HepG2 (cell line): ENCODE data around the gene NCBP3. TPM values are rescaled to one million over a fixed set of nuclear protein-coding genes. Genes with fewer than 3 reads are reported as not detected.

Experiments
- ARID2 ChIP-seq: sonication (generic); formaldehyde crosslinking; IDR thresholded peaks from 2 replicates; pipeline ENCODE4 v1.8.1; 2022; ENCODE audit warnings: mild to moderate bottlenecking, missing genetic modification reagents, borderline replicate concordance
- BCL6 ChIP-seq: IDR thresholded peaks from 2 replicates; pipeline ENCODE4 v1.6.1; 2016; ENCODE audit warnings: missing genetic modification reagents, missing compliant biosample characterization
- CREM ChIP-seq, 2 experiments: sonication (generic) in 1 of 2; formaldehyde crosslinking in 1 of 2; IDR thresholded peaks; 2 replicates each; pipeline versions ENCODE4 v1.4.0 to v1.6.1; 2016 to 2020; ENCODE audit warnings: antibody characterized with exemption in 1 of 2, mild to moderate bottlenecking in 1 of 2, missing genetic modification reagents in 1 of 2
- ETV5 ChIP-seq: IDR thresholded peaks from 2 replicates; pipeline ENCODE4 v1.6.1; 2018; ENCODE audit warnings: missing biosample characterization, missing genetic modification reagents, inconsistent platforms, borderline replicate concordance
- IRF2 ChIP-seq: IDR thresholded peaks from 2 replicates; pipeline ENCODE4 v1.6.1; 2018; ENCODE audit warnings: missing genetic modification reagents, missing compliant biosample characterization
- MTF2 ChIP-seq: sonication (generic); formaldehyde crosslinking; IDR thresholded peaks from 2 replicates; pipeline ENCODE4 v1.5.0; 2020; ENCODE audit warnings: missing genetic modification reagents, borderline replicate concordance
- RORA ChIP-seq: sonication (generic); formaldehyde crosslinking; IDR thresholded peaks from 2 replicates; pipeline ENCODE4 v1.5.0; 2020; ENCODE audit warnings: mild to moderate bottlenecking, missing genetic modification reagents, moderate library complexity
- SNAPC5 ChIP-seq: sonication (generic); formaldehyde crosslinking; IDR thresholded peaks from 2 replicates; pipeline ENCODE4 v1.8.1; 2023; ENCODE audit warnings: mild to moderate bottlenecking, missing genetic modification reagents, borderline replicate concordance
- TAF1 ChIP-seq: sonication (generic); formaldehyde crosslinking; IDR thresholded peaks from 2 replicates; pipeline ENCODE4 v1.4.0; 2020; ENCODE audit warnings: missing genetic modification reagents
- XRCC5 ChIP-seq: fragments of 200-400 bp; formaldehyde crosslinking; optimal IDR thresholded peaks from 2 replicates; pipeline ENCODE3; 2017; ENCODE audit warnings: mild to moderate bottlenecking, low read length
- ZNF143 ChIP-seq: sonication (generic); formaldehyde crosslinking; IDR thresholded peaks from 2 replicates; pipeline ENCODE4 v1.4.0; 2020; ENCODE audit warnings: missing genetic modification reagents
- ZNF224 ChIP-seq: sonication (generic); formaldehyde crosslinking; IDR thresholded peaks from 2 replicates; pipeline ENCODE4 v1.5.0; 2020; ENCODE audit warnings: mild to moderate bottlenecking, missing genetic modification reagents
- ZNF350 ChIP-seq: sonication (generic); formaldehyde crosslinking; IDR thresholded peaks from 2 replicates; pipeline ENCODE4 v1.4.0; 2020; ENCODE audit warnings: mild to moderate bottlenecking, low read depth, missing genetic modification reagents, borderline replicate concordance
- ZNF687 ChIP-seq: sonication (generic); formaldehyde crosslinking; IDR thresholded peaks from 2 replicates; pipeline ENCODE4 v1.5.1; 2020; ENCODE audit warnings: mild to moderate bottlenecking, missing genetic modification reagents, moderate library complexity
- ZNF841 ChIP-seq: sonication (generic); formaldehyde crosslinking; IDR thresholded peaks from 2 replicates; pipeline ENCODE4 v1.8.1; 2023; ENCODE audit warnings: missing genetic modification reagents, borderline replicate concordance
- ZSCAN31 ChIP-seq: sonication (generic); formaldehyde crosslinking; IDR thresholded peaks from 2 replicates; pipeline ENCODE4 v1.5.0; 2020; ENCODE audit warnings: low read depth, mild to moderate bottlenecking, missing genetic modification reagents
- polyA plus RNA-seq, 8 experiments: library from polyadenylated mRNA; depleted of rRNA in 3 of 8; stranded (reverse) in 7 of 8; unstranded in 1 of 8; fragments of >200 nt; fragmentation: Illumina TruSeq in 4 of 8; extraction: Trizol in 4 of 8; gene quantifications; 2 replicates each; pipeline versions ENCODE4 v1.2.1 to v1.2.3, GENCODE V29; 2011 to 2016; ENCODE audit warnings: low read depth in 4 of 8, missing spikeins in 1 of 8, mixed read lengths in 1 of 8; ENCODE audit not compliant: insufficient read depth in 1 of 8
- total RNA-seq, 5 experiments: library from RNA; depleted of rRNA; stranded (reverse); fragments of >200 nt; fragmentation: Illumina TruSeq; extraction: Trizol; gene quantifications; 2 replicates each; pipeline ENCODE4 v1.2.3, GENCODE V29; 2016; ENCODE audit warnings: low read depth in 1 of 5
- TF ChIP-seq, protein P1 (sequence below): sonication (generic); formaldehyde crosslinking; IDR thresholded peaks from 2 replicates; pipeline ENCODE4 v1.8.1; 2023; ENCODE audit warnings: missing genetic modification reagents, inconsistent platforms, borderline replicate concordance
- TF ChIP-seq, protein P2 (sequence below): sonication (generic); formaldehyde crosslinking; IDR thresholded peaks from 2 replicates; pipeline ENCODE4 v1.5.0; 2020; ENCODE audit warnings: missing genetic modification reagents

NCBP3 gene
- total and polyA plus RNA-seq, 2 of the 13 experiments (the other 11 are each of a cell fraction or from before 2014, with no cell fraction given): 19.5 to 24.8 TPM

GRCh38 chr17:3802461-3803307 is 43.4 kb downstream of the NCBP3 start (continued):
- TF ChIP-seq, protein P1, sequence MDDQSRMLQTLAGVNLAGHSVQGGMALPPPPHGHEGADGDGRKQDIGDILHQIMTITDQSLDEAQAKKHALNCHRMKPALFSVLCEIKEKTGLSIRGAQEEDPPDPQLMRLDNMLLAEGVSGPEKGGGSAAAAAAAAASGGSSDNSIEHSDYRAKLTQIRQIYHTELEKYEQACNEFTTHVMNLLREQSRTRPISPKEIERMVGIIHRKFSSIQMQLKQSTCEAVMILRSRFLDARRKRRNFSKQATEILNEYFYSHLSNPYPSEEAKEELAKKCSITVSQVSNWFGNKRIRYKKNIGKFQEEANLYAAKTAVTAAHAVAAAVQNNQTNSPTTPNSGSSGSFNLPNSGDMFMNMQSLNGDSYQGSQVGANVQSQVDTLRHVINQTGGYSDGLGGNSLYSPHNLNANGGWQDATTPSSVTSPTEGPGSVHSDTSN (CRISPR knock-in tag): no peak
- TF ChIP-seq MTF2: no peak
- peak; percentile 99 for TF ChIP-seq ZNF350 (CRISPR knock-in tag)
- TF ChIP-seq ETV5: peak; percentile 89
- TF ChIP-seq, protein P2, sequence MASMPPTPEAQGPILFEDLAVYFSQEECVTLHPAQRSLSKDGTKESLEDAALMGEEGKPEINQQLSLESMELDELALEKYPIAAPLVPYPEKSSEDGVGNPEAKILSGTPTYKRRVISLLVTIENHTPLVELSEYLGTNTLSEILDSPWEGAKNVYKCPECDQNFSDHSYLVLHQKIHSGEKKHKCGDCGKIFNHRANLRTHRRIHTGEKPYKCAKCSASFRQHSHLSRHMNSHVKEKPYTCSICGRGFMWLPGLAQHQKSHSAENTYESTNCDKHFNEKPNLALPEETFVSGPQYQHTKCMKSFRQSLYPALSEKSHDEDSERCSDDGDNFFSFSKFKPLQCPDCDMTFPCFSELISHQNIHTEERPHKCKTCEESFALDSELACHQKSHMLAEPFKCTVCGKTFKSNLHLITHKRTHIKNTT (CRISPR knock-in tag): no peak
- TF ChIP-seq ARID2 (CRISPR knock-in tag): no peak
- TF ChIP-seq TAF1 (CRISPR knock-in tag): peak; percentile 69
- 0 out of 2 replicates have a peak, but pooled peaks have one; percentile 39 for TF ChIP-seq SNAPC5
- peak; percentile 89 for TF ChIP-seq CREM (IDR thresholded peaks at IDR 0.05)
- no peak for TF ChIP-seq CREM (CRISPR knock-in tag; IDR thresholded peaks at IDR 0.05)
- peak; percentile 21 for TF ChIP-seq XRCC5
- TF ChIP-seq IRF2 (CRISPR knock-in tag): peak; percentile 94
- no peak for TF ChIP-seq ZSCAN31 (CRISPR knock-in tag)
- TF ChIP-seq RORA (CRISPR knock-in tag): no peak
- no peak for TF ChIP-seq ZNF224
- TF ChIP-seq ZNF841 (CRISPR knock-in tag): no peak
- TF ChIP-seq ZNF687: peak; percentile 99
- TF ChIP-seq BCL6 (CRISPR knock-in tag): peak; percentile 96
- TF ChIP-seq ZNF143 (CRISPR knock-in tag): no peak
